HL-60 (cell line): ENCODE measurements around the gene CPSF6.
"Not testable (repeated sequence)": the region's sequence is repeated elsewhere in the genome, so short reads cannot be mapped to it uniquely, and the experiment has no call there.

Experiments used
- DNase-seq, 2 experiments: peaks; one replicate each; pipeline ENCODE4 v3.0.0-alpha.2; 2010 to 2020; ENCODE audit warnings: low read depth in 1 of 2, low spot score in 1 of 2
- H3K27ac ChIP-seq: fragments of 250-450 bp; sonication (Bioruptor Pico); replicated peaks from 2 replicates; pipeline ENCODE4 v1.5.1; 2020; ENCODE audit warnings: mild to moderate bottlenecking, moderate library complexity
- H3K27me3 ChIP-seq: fragments of 250-450 bp; sonication (Bioruptor Pico); 2 replicates; pipeline ENCODE4 v1.5.1; 2021; ENCODE audit warnings: mild to moderate bottlenecking, moderate library complexity; ENCODE audit not compliant: insufficient read depth, poor library complexity, severe bottlenecking
- H3K4me3 ChIP-seq: replicated peaks from 2 replicates; pipeline ENCODE4 v1.5.1; 2011; ENCODE audit warnings: mild to moderate bottlenecking, control low read depth, low read length; ENCODE audit not compliant: insufficient read depth
- GABPA ChIP-seq: IDR thresholded peaks from 2 replicates; pipeline ENCODE4 v1.6.1; 2012; ENCODE audit warnings: low read depth
- POLR2AphosphoS5 ChIP-seq: IDR thresholded peaks from 2 replicates; pipeline ENCODE4 v1.6.1; 2012; ENCODE audit warnings: low read depth
- SPI1 ChIP-seq: IDR thresholded peaks from 2 replicates; pipeline ENCODE4 v1.6.1; 2012; ENCODE audit warnings: low read depth, mild to moderate bottlenecking, borderline replicate concordance
- TF ChIP-seq, protein P1 (sequence below): IDR thresholded peaks from one replicate; pipeline ENCODE4 v1.5.1; 2011; ENCODE audit warnings: low read length, control low read depth, inconsistent platforms; ENCODE audit not compliant: insufficient read depth
- TF ChIP-seq, protein P2 (sequence below): IDR thresholded peaks from 2 replicates; pipeline ENCODE4 v1.6.1; 2012; ENCODE audit warnings: low read depth; ENCODE audit not compliant: insufficient replicate concordance

The CPSF6 gene

DNA sequence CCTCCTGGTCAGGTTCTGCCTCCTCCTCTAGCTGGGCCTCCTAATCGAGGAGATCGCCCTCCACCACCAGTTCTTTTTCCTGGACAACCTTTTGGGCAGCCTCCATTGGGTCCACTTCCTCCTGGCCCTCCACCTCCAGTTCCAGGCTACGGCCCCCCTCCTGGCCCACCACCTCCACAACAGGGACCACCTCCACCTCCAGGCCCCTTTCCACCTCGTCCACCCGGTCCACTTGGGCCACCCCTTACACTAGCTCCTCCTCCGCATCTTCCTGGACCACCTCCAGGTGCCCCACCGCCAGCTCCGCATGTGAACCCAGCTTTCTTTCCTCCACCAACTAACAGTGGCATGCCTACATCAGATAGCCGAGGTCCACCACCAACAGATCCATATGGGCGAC, 19.3 kb downstream of the CPSF6 start:
- TF ChIP-seq POLR2AphosphoS5, result no peak
- TF ChIP-seq GABPA, result no peak
- TF ChIP-seq, protein P1, sequence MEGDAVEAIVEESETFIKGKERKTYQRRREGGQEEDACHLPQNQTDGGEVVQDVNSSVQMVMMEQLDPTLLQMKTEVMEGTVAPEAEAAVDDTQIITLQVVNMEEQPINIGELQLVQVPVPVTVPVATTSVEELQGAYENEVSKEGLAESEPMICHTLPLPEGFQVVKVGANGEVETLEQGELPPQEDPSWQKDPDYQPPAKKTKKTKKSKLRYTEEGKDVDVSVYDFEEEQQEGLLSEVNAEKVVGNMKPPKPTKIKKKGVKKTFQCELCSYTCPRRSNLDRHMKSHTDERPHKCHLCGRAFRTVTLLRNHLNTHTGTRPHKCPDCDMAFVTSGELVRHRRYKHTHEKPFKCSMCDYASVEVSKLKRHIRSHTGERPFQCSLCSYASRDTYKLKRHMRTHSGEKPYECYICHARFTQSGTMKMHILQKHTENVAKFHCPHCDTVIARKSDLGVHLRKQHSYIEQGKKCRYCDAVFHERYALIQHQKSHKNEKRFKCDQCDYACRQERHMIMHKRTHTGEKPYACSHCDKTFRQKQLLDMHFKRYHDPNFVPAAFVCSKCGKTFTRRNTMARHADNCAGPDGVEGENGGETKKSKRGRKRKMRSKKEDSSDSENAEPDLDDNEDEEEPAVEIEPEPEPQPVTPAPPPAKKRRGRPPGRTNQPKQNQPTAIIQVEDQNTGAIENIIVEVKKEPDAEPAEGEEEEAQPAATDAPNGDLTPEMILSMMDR, result no peak
- TF ChIP-seq, protein P2, sequence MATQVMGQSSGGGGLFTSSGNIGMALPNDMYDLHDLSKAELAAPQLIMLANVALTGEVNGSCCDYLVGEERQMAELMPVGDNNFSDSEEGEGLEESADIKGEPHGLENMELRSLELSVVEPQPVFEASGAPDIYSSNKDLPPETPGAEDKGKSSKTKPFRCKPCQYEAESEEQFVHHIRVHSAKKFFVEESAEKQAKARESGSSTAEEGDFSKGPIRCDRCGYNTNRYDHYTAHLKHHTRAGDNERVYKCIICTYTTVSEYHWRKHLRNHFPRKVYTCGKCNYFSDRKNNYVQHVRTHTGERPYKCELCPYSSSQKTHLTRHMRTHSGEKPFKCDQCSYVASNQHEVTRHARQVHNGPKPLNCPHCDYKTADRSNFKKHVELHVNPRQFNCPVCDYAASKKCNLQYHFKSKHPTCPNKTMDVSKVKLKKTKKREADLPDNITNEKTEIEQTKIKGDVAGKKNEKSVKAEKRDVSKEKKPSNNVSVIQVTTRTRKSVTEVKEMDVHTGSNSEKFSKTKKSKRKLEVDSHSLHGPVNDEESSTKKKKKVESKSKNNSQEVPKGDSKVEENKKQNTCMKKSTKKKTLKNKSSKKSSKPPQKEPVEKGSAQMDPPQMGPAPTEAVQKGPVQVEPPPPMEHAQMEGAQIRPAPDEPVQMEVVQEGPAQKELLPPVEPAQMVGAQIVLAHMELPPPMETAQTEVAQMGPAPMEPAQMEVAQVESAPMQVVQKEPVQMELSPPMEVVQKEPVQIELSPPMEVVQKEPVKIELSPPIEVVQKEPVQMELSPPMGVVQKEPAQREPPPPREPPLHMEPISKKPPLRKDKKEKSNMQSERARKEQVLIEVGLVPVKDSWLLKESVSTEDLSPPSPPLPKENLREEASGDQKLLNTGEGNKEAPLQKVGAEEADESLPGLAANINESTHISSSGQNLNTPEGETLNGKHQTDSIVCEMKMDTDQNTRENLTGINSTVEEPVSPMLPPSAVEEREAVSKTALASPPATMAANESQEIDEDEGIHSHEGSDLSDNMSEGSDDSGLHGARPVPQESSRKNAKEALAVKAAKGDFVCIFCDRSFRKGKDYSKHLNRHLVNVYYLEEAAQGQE, result no peak
- no peak for TF ChIP-seq SPI1
- no peak overlapping the region for H3K4me3 ChIP-seq
- DNase-seq, result no peak
- no peaks in the 10 kb centered on the region for H3K27me3 ChIP-seq
- H3K27ac ChIP-seq, result peak overlapping the region; percentile 76

DNA sequence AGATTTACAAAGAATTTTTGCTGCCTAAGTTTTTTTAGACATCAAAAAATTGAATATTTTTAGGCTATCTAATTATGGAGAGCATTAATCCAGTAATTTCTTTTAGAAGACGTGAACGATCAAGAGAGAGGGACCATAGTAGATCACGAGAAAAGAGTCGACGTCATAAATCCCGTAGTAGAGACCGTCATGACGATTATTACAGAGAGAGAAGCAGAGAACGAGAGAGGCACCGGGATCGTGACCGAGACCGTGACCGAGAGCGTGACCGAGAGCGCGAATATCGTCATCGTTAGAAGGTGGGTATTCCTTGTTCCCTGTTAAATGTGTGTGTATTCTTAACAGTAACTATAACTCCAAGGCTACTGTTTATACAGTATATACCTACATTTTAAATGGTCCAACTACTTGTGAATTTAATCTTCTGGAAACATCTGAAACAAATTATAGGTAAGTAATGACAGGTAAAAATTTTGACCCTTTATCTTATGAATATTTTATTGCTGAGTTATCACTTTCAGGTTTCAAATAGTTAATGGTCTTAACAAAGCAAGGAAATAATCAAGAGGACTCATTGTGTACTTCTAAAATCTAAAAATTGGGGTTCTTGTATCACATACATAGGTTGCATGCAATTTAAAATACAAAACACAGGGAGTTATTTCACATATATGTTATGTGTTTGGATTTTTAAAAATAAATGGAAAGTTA, 23.1 kb downstream of the CPSF6 start:
- no peaks in the 10 kb centered on the region for H3K27me3 ChIP-seq

DNA sequence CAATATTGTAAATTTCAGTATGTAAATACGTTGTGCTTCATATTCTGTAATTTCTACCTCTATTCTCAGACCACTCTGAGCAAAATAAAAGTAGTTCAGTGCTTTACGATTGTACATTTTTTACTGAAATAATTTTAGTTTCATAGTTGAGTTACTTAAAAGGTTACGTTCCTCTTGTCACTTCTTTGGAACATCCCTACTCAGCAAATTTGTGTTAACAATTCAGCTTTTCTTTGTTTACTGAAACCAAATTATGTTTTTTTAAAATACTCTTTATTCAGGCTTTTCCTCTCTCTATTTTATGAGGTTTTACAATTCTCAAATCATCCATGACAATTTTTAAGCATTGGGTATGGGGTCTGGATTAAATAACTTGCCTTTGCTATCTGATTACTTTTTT, 25.8 kb downstream of the CPSF6 start:
- H3K4me3 ChIP-seq, result no peak overlapping the region
- H3K27ac ChIP-seq, result no peak overlapping the region
- no peak for TF ChIP-seq GABPA
- TF ChIP-seq POLR2AphosphoS5, result no peak
- no peak for TF ChIP-seq SPI1
- TF ChIP-seq, protein P2, result no peak
- TF ChIP-seq, protein P1, result no peak
- no peak for DNase-seq
- H3K27me3 ChIP-seq, result no peaks in the 10 kb centered on the region

More for the DNA sequence above, 23.1 kb downstream of the CPSF6 start:
- H3K27ac ChIP-seq, result no peak overlapping the region
- DNase-seq, result no peak
- no peak for TF ChIP-seq POLR2AphosphoS5
- TF ChIP-seq, protein P2, result no peak
- TF ChIP-seq GABPA, result no peak
- TF ChIP-seq, protein P1, result no peak
- TF ChIP-seq SPI1, result no peak
- no peak overlapping the region for H3K4me3 ChIP-seq

DNA sequence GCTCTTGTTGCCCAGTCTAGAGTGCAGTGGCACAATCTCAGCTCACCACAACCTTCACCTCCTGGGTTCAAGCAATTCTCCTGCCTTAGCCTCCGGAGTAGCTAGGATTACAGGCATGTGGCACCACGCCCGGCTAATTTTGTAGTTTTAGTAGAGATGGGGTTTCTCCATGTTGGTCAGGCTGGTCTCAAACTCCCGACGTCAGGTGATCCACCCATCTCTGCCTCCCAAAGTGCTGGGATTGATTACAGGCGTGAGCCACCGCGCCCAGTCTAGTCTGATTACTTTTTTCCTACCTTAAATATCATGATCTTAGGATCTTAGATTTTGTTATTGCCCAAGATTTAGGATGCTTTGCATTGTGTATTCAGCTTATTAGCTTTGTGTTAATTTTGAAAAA, 26.3 kb downstream of the CPSF6 start:
- not testable (repeated sequence) for H3K27me3 ChIP-seq, H3K27ac ChIP-seq, H3K4me3 ChIP-seq, DNase-seq
